Activated CD4-positive, CD25-positive, alpha-beta regulatory T cell (primary cell): ENCODE data around the gene HSF2BP.
"Not testable (repeated sequence)": the region's sequence is repeated elsewhere in the genome, so short reads cannot be mapped to it uniquely, and the experiment has no call there.

ENCODE experiments used
- DNase-seq, 4 experiments: peaks; one replicate each; lab custom pipeline; 2025; lab: John Stamatoyannopoulos, UW

Gene HSF2BP

DNA sequence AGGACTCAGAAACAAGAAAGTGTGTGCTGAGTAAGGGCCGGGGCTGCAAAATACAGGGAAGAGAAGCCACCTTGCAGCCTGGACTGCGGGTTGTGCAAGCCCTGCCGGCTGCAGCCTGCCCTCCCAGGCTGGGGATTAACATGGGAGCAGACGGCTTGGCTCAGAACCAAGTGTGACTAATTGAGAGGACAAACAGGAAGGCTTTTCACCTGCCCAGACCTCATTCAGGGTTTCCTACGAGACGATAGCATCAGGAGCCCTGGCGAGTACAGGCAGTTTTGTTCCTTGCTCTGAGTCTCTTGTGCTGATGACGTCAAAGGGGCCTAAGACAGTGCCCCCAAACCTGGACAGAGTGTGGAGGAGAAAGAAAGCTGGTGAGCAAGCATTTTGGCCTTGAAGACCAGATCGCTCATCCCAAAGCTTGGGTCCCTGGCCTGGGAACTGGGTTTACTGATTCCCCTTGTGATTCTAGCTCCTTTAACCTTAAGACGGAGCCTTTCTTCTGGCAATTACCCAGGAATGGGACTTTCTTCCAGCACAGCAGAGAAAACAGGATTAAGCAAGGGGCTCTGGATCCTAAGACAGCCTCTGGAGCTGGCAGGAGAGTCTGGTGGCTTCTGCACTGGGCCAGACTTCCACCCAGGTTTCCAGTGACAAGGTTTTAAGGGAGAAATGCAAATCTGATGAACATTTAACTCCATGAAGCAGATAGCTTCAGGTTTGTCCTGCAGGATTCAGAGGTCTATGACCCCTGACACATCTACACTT lies 142.2 kb downstream of the HSF2BP start:
- not testable (repeated sequence) for DNase-seq

DNA sequence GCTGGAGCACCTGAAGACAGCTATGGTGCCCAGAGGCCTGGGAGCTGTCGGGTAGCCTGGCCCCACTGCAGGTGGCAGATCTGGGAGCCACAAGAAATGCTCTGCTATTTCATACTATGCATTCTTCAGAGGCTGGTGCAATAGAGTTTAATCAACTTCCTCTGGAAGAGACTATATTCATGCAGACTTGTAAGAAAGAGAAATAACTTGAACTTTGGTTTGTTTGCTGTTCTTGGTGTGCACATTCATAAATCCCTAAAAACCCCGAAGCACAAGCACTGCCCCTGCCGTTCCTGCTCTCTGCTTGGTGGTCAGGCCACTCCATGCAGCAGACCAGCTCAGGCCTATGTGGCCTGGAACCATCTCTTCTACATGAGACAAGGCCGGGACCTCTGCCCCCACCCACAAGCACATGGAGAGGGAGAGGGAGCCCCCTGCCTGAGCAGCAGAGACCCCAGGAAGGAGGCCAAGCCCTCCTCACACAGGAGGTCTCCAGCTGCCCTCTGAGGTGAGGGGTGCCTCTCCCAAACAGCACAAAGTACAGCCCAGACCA lies 142.9 kb downstream of the HSF2BP start:
- DNase-seq, result not testable (repeated sequence)

DNA sequence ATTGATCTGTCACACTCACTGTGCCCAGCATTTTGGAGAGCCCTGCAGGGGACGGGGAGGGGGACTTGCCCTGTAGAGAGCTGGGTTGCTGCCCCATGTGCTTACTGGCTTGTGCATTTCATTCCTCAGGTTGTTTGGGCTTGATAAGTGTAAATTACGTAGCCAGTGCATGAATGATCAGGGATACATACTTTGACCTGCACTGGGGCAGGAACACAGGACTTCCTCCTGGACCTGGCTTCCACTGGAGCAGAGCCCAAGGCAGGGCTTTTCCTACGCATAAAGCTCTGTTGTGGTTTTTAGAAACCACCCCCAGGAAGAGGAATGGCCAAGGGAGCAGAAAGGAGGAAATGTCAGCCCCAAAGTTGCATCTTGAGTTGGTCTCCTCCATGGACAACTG lies 144.5 kb downstream of the HSF2BP start:
- DNase-seq, result not testable (repeated sequence)

DNA sequence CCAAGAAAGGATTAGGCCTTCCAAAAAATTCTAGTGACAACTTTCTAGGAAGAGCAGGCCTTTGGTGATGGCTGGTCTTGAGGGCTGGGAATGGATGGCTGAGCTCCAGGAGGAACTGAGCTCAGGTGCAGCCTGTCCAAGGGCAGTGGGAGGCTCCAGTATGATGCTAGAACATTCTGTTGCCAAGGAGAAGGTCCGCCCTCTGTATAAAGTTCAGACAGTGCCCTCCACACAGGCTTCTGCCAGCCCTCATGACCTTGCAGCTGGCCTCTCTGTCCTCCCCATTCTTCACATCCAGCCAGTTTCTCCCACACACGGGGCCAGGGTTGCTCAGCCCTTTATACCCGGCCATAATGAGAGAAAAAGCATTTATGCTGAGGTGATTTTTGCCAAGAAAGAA lies 146.3 kb downstream of the HSF2BP start:
- not testable (repeated sequence) for DNase-seq

DNA sequence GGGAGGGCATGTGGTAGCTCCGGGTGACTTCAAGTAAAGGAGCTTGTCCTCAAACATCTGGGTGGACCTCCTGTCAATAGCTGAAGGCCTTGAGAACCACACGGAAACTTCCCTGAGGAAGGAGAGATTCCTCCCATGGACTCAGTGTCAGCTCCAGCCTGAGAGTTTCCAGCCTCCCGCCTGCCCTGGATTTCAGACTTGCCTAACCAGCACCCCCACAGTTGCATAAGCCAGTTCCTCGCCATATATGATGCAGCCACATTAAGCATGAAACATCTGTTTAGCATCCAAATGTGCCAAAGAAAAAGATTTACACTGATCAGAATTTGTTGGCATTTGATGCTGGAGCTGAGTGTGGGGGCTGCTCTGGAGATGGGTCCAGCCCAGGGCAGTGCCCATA lies 148.1 kb downstream of the HSF2BP start:
- DNase-seq, result not testable (repeated sequence)

DNA sequence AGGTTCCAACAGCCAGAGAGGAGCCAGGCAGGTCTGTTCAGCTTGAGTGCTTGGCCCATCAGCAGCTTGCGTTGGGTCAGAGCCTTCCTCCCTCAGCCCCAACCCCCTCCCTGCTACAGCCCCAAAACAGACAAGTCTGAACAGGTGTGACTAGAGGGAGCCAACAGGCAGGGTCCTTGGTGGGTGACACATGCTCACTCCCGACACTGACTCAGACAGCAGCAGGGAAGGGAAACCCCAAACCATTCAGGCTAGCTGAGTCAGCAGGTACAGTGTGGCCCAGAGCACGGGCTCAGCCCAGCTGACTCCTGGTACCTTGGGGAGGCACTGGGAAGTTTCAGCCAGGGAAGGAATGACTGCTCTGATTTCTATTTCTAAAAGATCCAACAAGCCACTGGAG lies 148.6 kb downstream of the HSF2BP start:
- not testable (repeated sequence) for DNase-seq

DNA sequence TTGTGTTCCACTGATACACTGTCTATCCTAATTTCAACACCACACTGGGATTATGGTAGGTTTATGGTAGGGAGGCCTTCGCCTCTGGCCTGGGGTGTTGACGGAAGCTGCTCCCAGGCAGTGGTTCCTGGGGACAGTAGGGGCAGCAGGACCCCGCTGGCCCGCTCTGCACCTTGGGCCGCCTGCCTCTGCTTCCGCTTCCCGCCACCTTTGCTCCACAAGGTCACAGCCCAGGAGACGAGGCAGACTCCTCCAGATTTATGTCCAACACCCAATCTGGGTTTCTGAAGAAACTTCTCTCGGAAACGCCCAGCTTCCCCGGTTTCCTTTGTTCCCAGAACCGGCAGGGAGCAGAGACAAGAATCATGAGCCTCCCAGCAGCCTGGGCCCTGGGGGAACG lies 155.4 kb downstream of the HSF2BP start:
- not testable (repeated sequence) for DNase-seq

DNA sequence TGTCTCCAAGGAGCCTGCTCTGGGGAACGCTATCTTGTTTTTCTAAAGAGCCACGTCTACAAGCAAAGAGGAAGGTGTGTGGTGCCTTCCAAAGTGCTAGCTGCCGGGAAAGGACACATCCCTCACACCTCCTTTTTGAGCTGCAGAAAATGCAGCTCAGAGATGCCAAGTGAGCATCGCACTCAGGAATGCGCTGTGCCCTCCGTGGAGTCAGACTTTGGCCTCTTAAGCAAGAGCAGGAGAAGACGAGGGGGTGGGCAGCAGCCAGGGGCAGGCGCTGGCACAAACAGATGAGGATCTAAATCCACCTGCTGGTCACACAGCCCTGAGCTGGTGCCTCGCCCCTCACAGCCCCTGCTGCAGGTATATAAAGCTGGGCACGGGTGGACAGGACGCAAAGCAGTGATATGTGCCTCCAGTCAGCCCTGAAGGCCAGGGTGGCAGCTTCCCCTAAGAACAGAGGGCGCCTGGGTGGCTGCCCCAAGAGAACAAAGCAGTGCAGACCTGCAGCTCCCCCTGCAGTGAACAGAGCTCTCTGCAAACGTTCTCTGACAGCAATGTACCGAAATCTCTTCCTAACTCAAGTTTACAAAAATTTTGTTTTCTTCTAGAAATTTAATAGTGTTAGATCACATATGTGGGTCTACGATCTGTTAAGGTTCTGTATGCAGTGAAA lies 156.1 kb downstream of the HSF2BP start:
- DNase-seq, result not testable (repeated sequence)

DNA sequence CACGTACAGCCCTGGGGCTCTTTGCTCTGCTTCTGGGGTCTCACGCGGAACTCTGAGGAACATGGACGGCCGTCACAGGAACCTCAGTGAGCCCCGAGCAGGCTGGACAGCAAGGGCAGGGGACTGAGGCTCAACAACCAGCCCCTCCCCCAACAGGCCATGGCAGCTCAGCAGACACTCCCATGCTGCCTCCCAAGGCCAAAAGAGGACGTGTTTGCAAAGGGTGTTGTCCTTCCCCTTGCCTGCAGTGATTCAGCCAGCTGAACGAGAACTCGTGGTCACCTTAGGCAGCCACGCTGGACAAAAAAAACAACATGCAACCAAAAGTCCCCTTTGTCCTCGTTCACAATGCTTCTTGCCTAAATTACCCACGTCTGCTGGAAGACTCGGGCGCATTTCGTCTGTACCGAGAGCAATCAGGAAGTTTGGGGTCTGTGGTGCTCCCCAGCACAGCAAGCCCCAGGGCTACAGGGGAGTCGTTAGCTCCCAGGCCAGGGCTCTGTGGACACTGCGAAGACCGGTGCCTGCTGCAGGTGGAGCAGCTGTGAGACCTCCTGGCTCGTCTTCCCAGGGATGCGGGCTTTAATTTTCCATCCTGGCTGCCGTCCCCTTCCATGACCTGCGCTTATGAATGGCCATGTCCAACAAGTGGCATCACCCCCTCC lies 156.7 kb downstream of the HSF2BP start:
- DNase-seq, result not testable (repeated sequence)

DNA sequence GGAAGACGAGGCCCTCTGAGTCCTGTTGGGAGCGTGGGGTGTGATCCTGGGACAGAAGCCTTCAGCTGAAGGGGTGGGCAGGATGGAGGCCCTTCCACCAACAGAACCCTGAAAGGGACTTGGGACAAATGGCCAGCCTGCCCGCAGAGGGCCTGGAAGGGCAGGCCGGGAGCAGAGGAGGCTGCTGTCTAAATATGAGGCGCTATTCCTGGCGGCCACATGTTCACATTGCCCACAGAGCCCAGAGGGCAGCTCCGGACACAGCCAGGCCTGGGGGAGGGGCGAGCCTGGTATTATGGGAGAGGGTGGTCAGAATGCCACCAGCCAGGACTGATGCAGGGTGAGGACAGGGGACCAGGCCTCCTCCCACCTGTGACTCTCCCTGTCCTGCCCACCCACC lies 160.4 kb downstream of the HSF2BP start:
- DNase-seq, result not testable (repeated sequence)

DNA sequence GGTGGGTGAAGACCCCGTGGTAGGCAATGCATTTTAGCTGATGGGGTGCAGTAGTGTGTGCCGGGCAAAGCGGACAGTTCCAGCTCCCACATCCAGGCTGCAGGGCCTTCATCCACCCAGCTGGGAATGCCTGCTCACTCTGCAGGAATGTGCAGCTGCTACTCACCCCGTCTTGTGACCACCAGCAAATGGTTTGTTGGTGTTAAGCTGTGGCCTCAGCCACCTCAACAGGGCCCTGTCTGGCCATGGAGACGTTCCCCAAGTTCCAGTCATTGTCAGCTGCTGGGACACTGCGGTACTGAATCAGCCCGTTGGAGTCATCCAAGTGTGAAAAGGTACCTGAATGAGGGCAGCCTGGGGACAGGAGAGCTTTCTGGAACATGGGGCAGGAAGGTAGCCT lies 161.2 kb downstream of the HSF2BP start:
- not testable (repeated sequence) for DNase-seq

DNA sequence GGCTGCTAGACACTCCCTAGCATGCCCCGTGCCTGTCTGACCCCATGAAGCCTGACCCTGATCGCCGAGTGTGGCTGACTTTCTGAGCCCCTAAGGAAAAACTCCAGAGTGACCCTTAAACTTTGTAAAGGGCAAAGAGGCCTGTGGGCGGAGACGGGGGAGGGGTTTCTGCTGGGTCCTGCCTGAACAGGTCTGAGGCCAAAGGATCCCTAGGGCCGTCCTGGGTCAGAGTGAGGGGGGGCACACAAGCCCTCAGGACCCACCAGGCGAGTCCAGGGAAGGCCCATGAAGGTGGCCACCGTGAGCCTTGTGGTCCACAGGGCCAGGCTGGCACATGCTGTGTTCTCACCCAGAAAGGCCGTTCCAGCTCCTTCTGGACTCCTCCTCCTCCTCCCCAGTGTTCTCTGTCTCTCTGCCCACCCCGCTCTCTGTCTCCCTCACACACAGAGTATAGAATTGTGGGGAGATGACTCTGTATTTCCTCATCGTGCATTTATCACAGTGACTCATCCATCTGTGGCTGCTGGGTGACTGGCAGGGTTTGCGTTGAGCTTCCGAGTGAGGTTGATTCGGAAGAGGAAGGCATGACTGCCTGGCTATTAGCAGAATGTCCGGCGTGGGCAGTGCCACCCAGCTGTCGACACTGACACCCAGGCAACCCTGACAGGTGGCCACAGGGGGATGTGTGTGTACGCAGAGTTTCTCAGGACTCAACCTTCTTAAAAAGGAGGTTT lies 164.8 kb downstream of the HSF2BP start:
- not testable (repeated sequence) for DNase-seq

DNA sequence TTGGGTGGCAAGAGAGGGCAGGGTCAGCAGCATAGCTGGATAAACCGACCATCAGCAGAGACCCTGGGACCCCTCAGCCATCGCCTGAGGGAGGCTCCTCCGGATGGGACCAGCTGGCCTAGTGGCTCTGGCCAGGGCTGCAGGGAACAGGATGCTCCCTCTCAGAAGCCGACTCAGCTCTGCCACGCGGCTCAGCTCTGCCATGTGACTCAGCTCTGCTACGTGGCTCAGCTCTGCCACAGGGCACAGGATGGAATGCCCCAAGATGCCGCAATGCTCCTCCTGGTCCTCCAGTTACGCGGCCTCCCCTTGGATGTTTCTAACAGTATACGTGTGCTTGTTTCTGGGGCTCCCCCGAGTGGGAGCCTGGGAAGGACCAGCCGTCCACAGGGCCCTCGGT lies 165.8 kb downstream of the HSF2BP start:
- not testable (repeated sequence) for DNase-seq

DNA sequence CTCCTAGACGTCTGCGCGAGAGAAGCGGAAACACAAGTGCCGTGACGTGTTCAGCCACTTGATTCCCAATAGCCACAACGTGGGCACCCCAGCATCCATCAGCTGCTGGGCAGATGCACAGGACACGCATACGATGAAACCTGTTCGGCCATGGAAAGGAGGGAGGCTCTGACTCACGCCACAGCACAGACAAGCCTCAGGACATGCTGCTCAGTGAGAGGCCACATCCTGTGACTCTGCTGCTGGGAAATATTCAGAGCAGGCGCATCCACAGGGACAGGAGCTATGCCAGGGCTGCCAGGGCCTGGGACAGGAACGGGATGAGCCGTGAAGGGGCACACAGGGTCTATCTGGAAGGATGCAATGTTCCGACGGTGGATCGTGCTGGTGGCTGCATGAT lies 171.1 kb downstream of the HSF2BP start:
- DNase-seq, result not testable (repeated sequence)

DNA sequence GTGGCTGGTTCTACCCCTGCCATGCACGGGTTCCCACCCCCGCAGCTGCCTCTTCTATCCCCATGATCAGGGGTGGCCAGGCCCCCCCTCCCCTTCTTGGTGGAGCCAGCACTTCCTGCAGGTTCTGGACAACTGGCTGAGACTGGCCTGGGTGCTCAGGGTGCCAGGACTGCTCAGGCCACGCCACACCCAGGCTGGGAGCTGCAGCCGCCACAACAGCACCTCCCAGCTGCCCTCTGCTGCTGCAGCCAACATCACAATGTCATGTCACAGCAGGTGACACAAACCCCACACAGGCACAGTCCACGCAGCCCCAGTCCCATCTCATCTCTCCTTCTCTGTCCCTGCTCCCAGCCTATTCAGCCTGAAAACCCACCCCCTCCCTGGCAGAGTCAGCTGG lies 173.2 kb downstream of the HSF2BP start:
- DNase-seq, result not testable (repeated sequence)

DNA sequence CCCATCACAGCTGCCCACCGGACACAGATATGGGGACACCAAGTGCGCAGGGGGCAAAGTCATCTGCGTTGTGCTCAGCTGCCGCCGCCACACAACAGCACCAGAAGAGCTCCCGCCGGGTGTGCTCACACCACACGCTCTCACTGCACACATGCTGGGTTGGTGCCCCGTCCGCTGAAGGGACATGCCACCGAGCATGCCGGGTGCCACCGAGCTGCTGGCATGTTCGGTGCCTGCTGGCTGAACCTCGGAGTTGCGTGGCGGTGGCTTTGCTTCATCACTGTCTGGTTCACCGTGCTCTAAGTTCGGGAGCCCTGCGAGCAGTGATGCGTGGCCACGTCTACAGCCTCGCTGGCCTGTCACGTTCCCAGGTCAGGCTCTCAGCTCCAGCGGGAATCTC lies 174.3 kb downstream of the HSF2BP start:
- not testable (repeated sequence) for DNase-seq

DNA sequence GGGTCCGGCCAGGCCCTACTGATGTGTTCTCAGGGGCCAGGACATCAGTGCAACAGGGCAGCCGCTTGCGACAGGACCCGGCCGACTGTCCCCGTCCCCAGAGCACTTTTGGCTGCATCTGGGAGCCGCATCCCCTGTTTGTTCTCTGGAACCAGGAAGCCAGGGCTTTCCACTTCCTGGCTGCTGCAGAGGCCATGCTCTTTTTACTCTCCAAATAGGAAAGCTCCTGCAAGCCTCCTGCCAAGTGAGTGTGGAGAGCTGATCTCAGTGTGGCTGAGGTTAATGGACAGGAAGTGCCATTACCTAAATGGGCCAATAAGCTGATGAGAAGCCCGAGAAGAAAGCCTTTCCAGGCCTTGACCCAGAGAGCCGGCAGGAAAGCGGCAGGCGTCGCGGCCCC lies 180.1 kb downstream of the HSF2BP start:
- DNase-seq, result not testable (repeated sequence)
